Endothelial cell of umbilical vein (primary cell): ENCODE measurements around the gene CPLANE2. TPM values are rescaled to one million over a fixed set of nuclear protein-coding genes. Genes with fewer than 3 reads are reported as not detected.
"Not testable (repeated sequence)": the region's sequence is repeated elsewhere in the genome, so short reads cannot be mapped to it uniquely, and the experiment has no call there.

Experiments
- BruUV-seq: library from RNA; stranded (reverse); fragments of 400-500 nt; replicated peaks from 2 replicates; lab custom pipeline; 2021; lab: Mats Ljungman, UMichigan
- CTCF ChIA-PET: fragments of 300-600, 350-600 bp; sonication (Branson Sonifier 250); formaldehyde crosslinking; loops from one replicate; lab custom pipeline; 2021; ENCODE audit warnings: antibody characterized with exemption, inconsistent platforms; lab: Charles Lee
- POLR2A ChIA-PET: fragments of 300-600, 350-600 bp; sonication (Branson Sonifier 250); formaldehyde crosslinking; loops from one replicate; lab custom pipeline; 2021; ENCODE audit warnings: antibody characterized with exemption, inconsistent platforms; lab: Charles Lee
- DNase-seq: peaks from one replicate; pipeline ENCODE4 v3.0.0-alpha.2; 2011; ENCODE audit warnings: low read depth, low spot score
- FAIRE-seq: peaks from 2 replicates; lab custom pipeline; 2011; peaks lifted over from hg19 to GRCh38; lab: Jason Lieb, UNC
- H2AFZ ChIP-seq: 2 replicates; pipeline ENCODE4 v1.6.0; 2012; ENCODE audit warnings: low read depth, low read length, control low read depth, inconsistent platforms
- H3K27ac ChIP-seq: 2 replicates; pipeline ENCODE4 v1.5.1; 2011; ENCODE audit warnings: low read depth, mild to moderate bottlenecking, control low read depth, low read length, moderate library complexity; ENCODE audit not compliant: insufficient read depth
- H3K27me3 ChIP-seq, 2 experiments: 2 replicates each; pipeline versions ENCODE4 v1.6.0 to v1.6.1; 2011; ENCODE audit warnings: low read length in 2 of 2, mixed read lengths in 1 of 2; ENCODE audit not compliant: control insufficient read depth in 2 of 2, insufficient read depth in 2 of 2
- H3K36me3 ChIP-seq, 2 experiments: 2 replicates in 1 of 2; 3 replicates in 1 of 2; pipeline ENCODE4 v1.5.1; 2011; ENCODE audit warnings: low read length in 2 of 2, mild to moderate bottlenecking in 1 of 2, moderate library complexity in 1 of 2; ENCODE audit not compliant: control insufficient read depth in 2 of 2, insufficient read depth in 2 of 2; ENCODE audit errors: extremely low read depth in 1 of 2
- H3K4me1 ChIP-seq: 3 replicates; pipeline ENCODE4 v1.5.1; 2011; ENCODE audit warnings: mild to moderate bottlenecking, low read length; ENCODE audit not compliant: control insufficient read depth, insufficient read depth; ENCODE audit errors: extremely low read depth
- H3K4me2 ChIP-seq: 2 replicates; pipeline ENCODE4 v1.6.1; 2011; ENCODE audit warnings: low read length, control low read depth, mixed read lengths; ENCODE audit not compliant: insufficient read depth
- H3K4me3 ChIP-seq, 3 experiments: fragments of 200-600 bp in 1 of 3; sonication (generic), shearing (Covaris generic) in 1 of 3; replicated peaks in 1 of 3; 2 replicates each; pipeline ENCODE4 v1.5.1; 2011 to 2016; ENCODE audit warnings: control low read depth in 3 of 3, low read length in 3 of 3, mild to moderate bottlenecking in 2 of 3, inconsistent platforms in 1 of 3, low read depth in 1 of 3, moderate library complexity in 1 of 3; ENCODE audit not compliant: insufficient read depth in 1 of 3
- H3K79me2 ChIP-seq: 2 replicates; pipeline ENCODE4 v1.6.0; 2012; ENCODE audit warnings: low read length, inconsistent platforms; ENCODE audit not compliant: control insufficient read depth, insufficient read depth
- H3K9ac ChIP-seq: replicated peaks from 2 replicates; pipeline ENCODE3; 2011; ENCODE audit warnings: low read length, control low read depth; ENCODE audit not compliant: insufficient read depth; ENCODE audit errors: extremely low read depth
- H3K9me1 ChIP-seq: replicated peaks from 3 replicates; pipeline ENCODE4 v1.6.0; 2011; ENCODE audit warnings: mild to moderate bottlenecking, low read length; ENCODE audit not compliant: control insufficient read depth, insufficient read depth; ENCODE audit errors: extremely low read depth
- H3K9me3 ChIP-seq: replicated peaks from 2 replicates; pipeline ENCODE4 v1.5.1; 2012; ENCODE audit warnings: low read length, inconsistent platforms; ENCODE audit not compliant: control insufficient read depth, insufficient read depth
- H4K20me1 ChIP-seq: replicated peaks from 2 replicates; pipeline ENCODE3; 2011; ENCODE audit warnings: mild to moderate bottlenecking, low read length; ENCODE audit not compliant: control insufficient read depth, insufficient read depth; ENCODE audit errors: extremely low read depth
- EZH2 ChIP-seq: IDR thresholded peaks from 2 replicates; pipeline ENCODE4 v1.6.1; 2012; ENCODE audit warnings: borderline replicate concordance, low read depth, mild to moderate bottlenecking, moderate library complexity, low read length, inconsistent platforms; ENCODE audit not compliant: severe bottlenecking
- MAX ChIP-seq: IDR thresholded peaks from 2 replicates; pipeline ENCODE4 v1.6.1; 2011; ENCODE audit not compliant: insufficient read depth, insufficient read length
- POLR2AphosphoS5 ChIP-seq: IDR thresholded peaks from 2 replicates; pipeline ENCODE4 v1.6.1; 2012; ENCODE audit warnings: low read depth, mild to moderate bottlenecking, control low read depth, low read length, moderate library complexity; ENCODE audit not compliant: insufficient read depth
- dilution Hi-C: fragments of 300-500 bp; cut with MboI; formaldehyde crosslinking; loops from one replicate; pipeline ENCODE4 v1.15.0; 2019; ENCODE audit warnings: low sequenced_read_pairs; ENCODE audit not compliant: extremely low pct_ligation_motif_present
- intact Hi-C: fragments of 100-400 bp; cut with micrococcal nuclease; formaldehyde crosslinking; loops from one replicate; pipeline ENCODE4 v1.10.0; 2022
- polyA plus RNA-seq, 4 experiments: library from polyadenylated mRNA; depleted of rRNA in 3 of 4; stranded (reverse) in 3 of 4; unstranded in 1 of 4; fragments of >200 nt; gene quantifications; 2 replicates each; pipeline versions ENCODE4 v1.2.1 to v1.2.3, GENCODE V29; 2011 to 2012; ENCODE audit warnings: missing spikeins in 1 of 4
- total RNA-seq: library from RNA; stranded (reverse); gene quantifications from 2 replicates; pipeline ENCODE4 v1.2.3, GENCODE V29; 2021

Gene CPLANE2
- total and polyA plus RNA-seq, 2 donors (not counting 3 experiments of a cell fraction or from before 2014, with no cell fraction given) = 3.9 to 4.6 TPM

DNA sequence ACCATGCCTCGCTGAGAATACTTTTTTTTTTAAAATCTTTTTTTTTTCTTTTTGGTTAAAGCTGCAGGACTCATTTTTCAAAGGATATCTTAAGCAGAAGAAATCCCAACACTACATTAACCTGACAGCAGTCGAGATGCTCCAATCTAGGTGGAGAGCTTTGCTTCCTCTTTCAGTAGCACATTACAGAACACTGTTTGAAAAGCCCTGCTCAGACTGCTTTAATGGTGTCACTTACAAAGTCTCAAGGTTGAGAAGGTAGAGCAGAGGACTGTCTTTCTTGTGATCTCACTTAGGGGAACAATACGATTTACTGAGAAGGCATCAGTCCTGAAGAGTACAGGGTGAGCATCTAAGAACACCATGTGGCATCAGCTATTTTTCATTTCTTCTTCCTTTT lies 21.0 kb upstream of the CPLANE2 start:
- no peak overlapping the region for H2AFZ ChIP-seq
- no peaks in the 10 kb centered on the region for H3K9me1 ChIP-seq
- H4K20me1 ChIP-seq = no peaks in the 10 kb centered on the region
- no peaks in the 10 kb centered on the region for H3K79me2 ChIP-seq
- CTCF ChIA-PET = interaction anchor here (1.0 kb wide), 2 partner anchors 9 to 176 kb away, joined by 3 read pairs; no protein-coding TSS in a partner anchor
- no peak overlapping the region for H3K4me3 ChIP-seq
- H3K36me3 ChIP-seq = peaks cover 7 to 9% of the 10 kb centered on the region in 2 experiments
- no peak overlapping the region for H3K27ac ChIP-seq
- no peaks in the 10 kb centered on the region for H3K9me3 ChIP-seq
- H3K27me3 ChIP-seq = no peaks in the 10 kb centered on the region
- DNase-seq (no peak), FAIRE-seq (no peak)
- TF ChIP-seq MAX = no peak
- TF ChIP-seq EZH2 = no peak
- no peak for TF ChIP-seq POLR2AphosphoS5
- no peak overlapping the region for H3K4me2 ChIP-seq
- no TSS peak for BruUV-seq
- dilution Hi-C loops (no loop called here), intact Hi-C loops (no loop called here)
- no peak overlapping the region for H3K9ac ChIP-seq
- no peaks in the 10 kb centered on the region for H3K4me1 ChIP-seq
- POLR2A ChIA-PET = no interaction called here

DNA sequence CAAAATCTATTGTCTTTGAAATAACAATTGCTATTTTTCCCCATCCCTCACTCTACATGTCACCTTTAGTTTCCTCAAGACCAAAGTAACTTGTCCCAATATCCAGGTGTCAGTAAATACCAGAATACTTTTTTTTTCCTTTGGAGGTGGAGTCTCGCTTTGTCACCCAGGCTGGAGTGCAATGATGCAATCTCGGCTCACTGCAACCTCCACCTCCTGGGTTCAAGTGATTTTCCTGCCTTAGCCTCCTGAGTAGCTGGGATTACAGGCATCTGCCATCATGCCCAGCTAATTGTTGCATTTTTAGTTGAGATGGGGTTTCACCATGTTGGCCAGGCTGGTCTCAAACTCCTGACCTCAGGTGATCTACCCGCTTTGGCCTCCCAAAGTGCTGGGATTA lies 20.6 kb upstream of the CPLANE2 start:
- H2AFZ ChIP-seq, H3K4me3 ChIP-seq, H4K20me1 ChIP-seq, CTCF ChIA-PET, dilution Hi-C loops, FAIRE-seq, POLR2A ChIA-PET, intact Hi-C loops, H3K27ac ChIP-seq, H3K79me2 ChIP-seq, H3K27me3 ChIP-seq, H3K36me3 ChIP-seq, DNase-seq, H3K4me2 ChIP-seq, H3K9me3 ChIP-seq, BruUV-seq, H3K9me1 ChIP-seq, H3K4me1 ChIP-seq, H3K9ac ChIP-seq: not testable (repeated sequence)
